GM19467 (cell line): ENCODE data around the gene UTS2R.
"Not testable (repeated sequence)": the region's sequence is repeated elsewhere in the genome, so short reads cannot be mapped to it uniquely, and the experiment has no call there.

ENCODE experiments used
- ATAC-seq: cut with Tn5 transposase; IDR thresholded peaks from one replicate; pipeline ENCODE4 v1.9.1; 2021; ENCODE audit warnings: mild to moderate bottlenecking, moderate library complexity; ENCODE audit not compliant: unreplicated experiment

UTS2R gene

GRCh38 chr17:82403662-82404660, 32.4 kb downstream of the UTS2R start:
- ATAC-seq, result no peak

GRCh38 chr17:82405051-82405450, 33.5 kb downstream of the UTS2R start:
- ATAC-seq, result no peak

- no peak for ATAC-seq
Observed at GRCh38 chr17:82406131-82406671, 34.6 kb downstream of the UTS2R start.

GRCh38 chr17:82407255-82407654, 35.7 kb downstream of the UTS2R start:
- ATAC-seq, result no peak

GRCh38 chr17:82408288-82408937, 36.8 kb downstream of the UTS2R start:
- no peak for ATAC-seq

- ATAC-seq, result no peak
Observed at GRCh38 chr17:82408938-82409318, 37.4 kb downstream of the UTS2R start.

- ATAC-seq, result no peak
Observed at GRCh38 chr17:82410014-82410716, 38.6 kb downstream of the UTS2R start.

- ATAC-seq, result no peak
Observed at GRCh38 chr17:82411396-82412053, 40.0 kb downstream of the UTS2R start.

- ATAC-seq, result not testable (repeated sequence)
Observed at GRCh38 chr17:82412081-82412480, 40.5 kb downstream of the UTS2R start.

- ATAC-seq, result no peak
Observed at GRCh38 chr17:82412535-82413520, 41.3 kb downstream of the UTS2R start.

GRCh38 chr17:82414548-82415281, 43.1 kb downstream of the UTS2R start:
- ATAC-seq, result no peak

GRCh38 chr17:82415336-82415735, 43.8 kb downstream of the UTS2R start:
- no peak for ATAC-seq

- ATAC-seq, result no peak
Observed at GRCh38 chr17:82415786-82416185, 44.2 kb downstream of the UTS2R start.

GRCh38 chr17:82416264-82416663, 44.7 kb downstream of the UTS2R start:
- ATAC-seq, result no peak

- no peak for ATAC-seq
Observed at GRCh38 chr17:82416771-82417170, 45.2 kb downstream of the UTS2R start.

GRCh38 chr17:82418001-82418986, 46.7 kb downstream of the UTS2R start, which contains the start of the genes HEXD and OGFOD3:
Gene HEXD, plus strand, starts transcription at chr17:82418347. Its CDS starts 1,453 bp downstream, at chr17:82419800.
Gene OGFOD3, minus strand, starts transcription at chr17:82418586. Its CDS starts 101 bp downstream, at chr17:82418485.
- peak; percentile 84 for ATAC-seq

GRCh38 chr17:82419540-82419939, 48.0 kb downstream of the UTS2R start:
- no peak for ATAC-seq
